GM12865 (cell line): Measurements from ENCODE around the gene FUT1.
"Not testable (repeated sequence)": the region's sequence is repeated elsewhere in the genome, so short reads cannot be mapped to it uniquely, and the experiment has no call there.

Experiments used
- DNase-seq: peaks from one replicate; pipeline ENCODE4 v3.0.0; 2010; ENCODE audit warnings: low read depth
- H3K4me3 ChIP-seq: 2 replicates; pipeline ENCODE4 v1.5.1; 2011; ENCODE audit warnings: mild to moderate bottlenecking, low read depth, low read length, control low read depth
- TF ChIP-seq, protein P1 (sequence below): IDR thresholded peaks from 2 replicates; pipeline ENCODE4 v1.5.1; 2011; ENCODE audit warnings: low read length, control low read depth, low read depth, inconsistent platforms; ENCODE audit not compliant: insufficient read depth; ENCODE audit errors: missing control alignments

Gene FUT1

DNA sequence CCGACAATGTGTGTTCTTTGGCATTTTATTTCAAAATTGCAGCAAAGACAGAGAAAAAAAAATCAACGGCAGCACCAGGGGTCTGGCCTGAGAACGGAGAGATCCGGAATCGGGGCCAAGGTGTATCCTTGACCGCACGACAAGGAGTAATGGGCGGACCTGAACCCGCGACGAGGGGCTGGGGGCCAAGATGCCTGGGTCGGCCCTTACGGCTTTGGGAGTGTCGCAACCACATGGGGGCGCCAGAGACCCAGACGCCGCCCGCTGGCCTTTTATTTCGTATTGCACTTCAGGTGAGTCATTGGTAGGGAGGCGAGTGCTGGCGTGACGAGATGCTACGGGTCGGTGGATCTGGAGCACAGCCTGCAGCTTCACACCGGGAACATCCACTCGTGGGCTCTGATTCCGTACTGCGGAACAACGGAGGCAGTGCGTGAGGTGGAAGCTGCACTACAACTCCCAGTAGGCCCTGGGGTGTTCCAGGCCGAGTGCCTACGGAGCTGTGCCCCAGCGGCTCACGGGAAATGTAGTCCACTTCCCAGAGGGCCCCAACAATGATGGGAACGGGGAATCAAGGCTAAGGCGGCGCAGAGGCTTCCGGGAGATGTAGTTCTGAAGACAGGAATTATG, 42.7 kb upstream of the FUT1 start:
- TF ChIP-seq, protein P1, sequence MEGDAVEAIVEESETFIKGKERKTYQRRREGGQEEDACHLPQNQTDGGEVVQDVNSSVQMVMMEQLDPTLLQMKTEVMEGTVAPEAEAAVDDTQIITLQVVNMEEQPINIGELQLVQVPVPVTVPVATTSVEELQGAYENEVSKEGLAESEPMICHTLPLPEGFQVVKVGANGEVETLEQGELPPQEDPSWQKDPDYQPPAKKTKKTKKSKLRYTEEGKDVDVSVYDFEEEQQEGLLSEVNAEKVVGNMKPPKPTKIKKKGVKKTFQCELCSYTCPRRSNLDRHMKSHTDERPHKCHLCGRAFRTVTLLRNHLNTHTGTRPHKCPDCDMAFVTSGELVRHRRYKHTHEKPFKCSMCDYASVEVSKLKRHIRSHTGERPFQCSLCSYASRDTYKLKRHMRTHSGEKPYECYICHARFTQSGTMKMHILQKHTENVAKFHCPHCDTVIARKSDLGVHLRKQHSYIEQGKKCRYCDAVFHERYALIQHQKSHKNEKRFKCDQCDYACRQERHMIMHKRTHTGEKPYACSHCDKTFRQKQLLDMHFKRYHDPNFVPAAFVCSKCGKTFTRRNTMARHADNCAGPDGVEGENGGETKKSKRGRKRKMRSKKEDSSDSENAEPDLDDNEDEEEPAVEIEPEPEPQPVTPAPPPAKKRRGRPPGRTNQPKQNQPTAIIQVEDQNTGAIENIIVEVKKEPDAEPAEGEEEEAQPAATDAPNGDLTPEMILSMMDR: peak; percentile 95
- DNase-seq: peak; percentile 95

GRCh38 chr19:48794291-48794690, 41.9 kb upstream of the FUT1 start:
- no peak for DNase-seq
- no peak overlapping the region for H3K4me3 ChIP-seq
- TF ChIP-seq, protein P1: no peak

More for the DNA sequence above, 42.7 kb upstream of the FUT1 start:
- peak overlapping the region; percentile 65 for H3K4me3 ChIP-seq

- no peak overlapping the region for H3K4me3 ChIP-seq
- no peak for DNase-seq
- TF ChIP-seq, protein P1: no peak
These were observed 40.8 kb upstream of the FUT1 start for GRCh38 chr19:48793271-48793670.

DNA sequence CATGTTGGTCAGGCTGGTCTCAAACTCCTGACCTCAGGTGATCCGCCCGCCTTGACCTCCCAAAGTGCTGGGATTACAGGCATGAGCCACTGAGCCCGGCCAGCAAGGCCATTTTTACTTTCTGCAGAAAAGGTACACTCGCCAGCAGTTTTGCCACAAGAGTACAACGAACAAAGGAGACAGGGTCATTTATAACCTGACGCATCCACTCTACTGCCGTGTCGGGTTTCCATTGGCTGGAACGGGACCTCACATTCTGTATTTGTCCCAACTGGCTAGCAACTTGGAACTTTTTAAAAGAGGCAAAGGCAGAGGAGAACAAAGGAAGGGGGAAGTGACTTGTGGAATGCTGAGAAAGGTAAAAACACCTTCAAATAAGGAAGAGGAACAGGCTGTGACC, 34.9 kb upstream of the FUT1 start:
- not testable (repeated sequence) for DNase-seq, H3K4me3 ChIP-seq

- H3K4me3 ChIP-seq, DNase-seq: not testable (repeated sequence)
These were observed 34.0 kb upstream of the FUT1 start for GRCh38 chr19:48786422-48786821.

GRCh38 chr19:48784527-48784926, 32.1 kb upstream of the FUT1 start:
- no peak for DNase-seq
- no peak overlapping the region for H3K4me3 ChIP-seq
- TF ChIP-seq, protein P1: peak; percentile 3

- no peak overlapping the region for H3K4me3 ChIP-seq
- TF ChIP-seq, protein P1: no peak
- DNase-seq: peak; percentile 55
These were observed 28.4 kb upstream of the FUT1 start for GRCh38 chr19:48780631-48781391.

GRCh38 chr19:48779636-48780035, 27.2 kb upstream of the FUT1 start:
- TF ChIP-seq, protein P1: no peak
- DNase-seq: peak; percentile 23
- H3K4me3 ChIP-seq: no peak overlapping the region
